CD4-positive, alpha-beta T cell (primary cell): ENCODE data around the gene PGF. TPM values are rescaled to one million over a fixed set of nuclear protein-coding genes. Genes with fewer than 3 reads are reported as not detected.

Experiments
- ATAC-seq: fragments of 200-7000 bp; cut with Tn5 transposase; one replicate; pipeline ENCODE4 v1.10.0; 2022; ENCODE audit warnings: mild to moderate bottlenecking; ENCODE audit not compliant: poor library complexity
- CTCF ChIA-PET: fragments of 350-600 bp; sonication (Branson Sonifier 250); formaldehyde crosslinking; loops from one replicate; lab custom pipeline; 2021; ENCODE audit warnings: antibody characterized with exemption, inconsistent platforms; lab: Charles Lee
- POLR2A ChIA-PET: fragments of 350-600 bp; sonication (Branson Sonifier 250); formaldehyde crosslinking; loops from one replicate; lab custom pipeline; 2021; ENCODE audit warnings: antibody characterized with exemption, inconsistent platforms; lab: Charles Lee
- DNase-seq, 14 experiments: peaks; one replicate each; pipeline ENCODE4 v3.0.0-alpha.2; 2013 to 2020; ENCODE audit warnings: mixed read lengths in 2 of 14
- H3K27ac ChIP-seq, 2 donors: one replicate each; pipeline versions ENCODE4 v1.5.1 to v1.7.0; 2013; ENCODE audit warnings: low read length in 2 of 2, low read depth in 1 of 2, mild to moderate bottlenecking in 1 of 2
- H3K27me3 ChIP-seq, 2 experiments: 1 replicate in 1 of 2; 2 replicates in 1 of 2; pipeline versions ENCODE4 v1.6.1 to v1.7.0; 2013; ENCODE audit warnings: low read length in 2 of 2, control low read depth in 1 of 2, mild to moderate bottlenecking in 1 of 2, moderate library complexity in 1 of 2; ENCODE audit not compliant: insufficient read depth in 2 of 2, control insufficient read depth in 1 of 2
- H3K36me3 ChIP-seq: one replicate; pipeline ENCODE4 v1.6.1; 2013; ENCODE audit warnings: low read length, control low read depth; ENCODE audit not compliant: insufficient read depth
- H3K4me1 ChIP-seq: one replicate; pipeline ENCODE4 v1.6.1; 2013; ENCODE audit warnings: low read length, control low read depth; ENCODE audit not compliant: insufficient read depth
- H3K4me3 ChIP-seq: one replicate; pipeline ENCODE4 v1.5.1; 2013; ENCODE audit warnings: mild to moderate bottlenecking, low read length, moderate library complexity
- H3K9me3 ChIP-seq, 2 experiments: 1 replicate in 1 of 2; 2 replicates in 1 of 2; pipeline versions ENCODE4 v1.6.1 to v1.7.0; 2013; ENCODE audit warnings: low read length in 2 of 2, mild to moderate bottlenecking in 2 of 2, control low read depth in 1 of 2, moderate library complexity in 1 of 2; ENCODE audit not compliant: control insufficient read depth in 1 of 2, insufficient read depth in 1 of 2
- H3K27ac Mint-ChIP-seq: one replicate; pipeline ENCODE4 v1.8.0; 2020; ENCODE audit warnings: mixed read lengths
- H3K27me3 Mint-ChIP-seq: one replicate; pipeline ENCODE4 v1.8.0; 2021; ENCODE audit warnings: mixed read lengths
- H3K36me3 Mint-ChIP-seq: one replicate; pipeline ENCODE4 v1.8.0; 2021; ENCODE audit warnings: low read depth, mixed read lengths
- H3K4me1 Mint-ChIP-seq: one replicate; pipeline ENCODE4 v1.8.0; 2021; ENCODE audit warnings: low read depth, mixed read lengths
- H3K4me3 Mint-ChIP-seq: one replicate; pipeline ENCODE4 v1.8.0; 2020; ENCODE audit warnings: mild to moderate bottlenecking, mixed read lengths
- H3K9me3 Mint-ChIP-seq: one replicate; pipeline ENCODE4 v1.8.0; 2020; ENCODE audit warnings: mixed read lengths
- CTCF ChIP-seq: fragments of 200-600 bp; IDR thresholded peaks from one replicate; pipeline ENCODE4 v1.8.0; 2022; ENCODE audit warnings: antibody characterized with exemption, mild to moderate bottlenecking
- intact Hi-C, 2 experiments: fragments of 100-400 bp; cut with DNase I in 1 of 2; cut with micrococcal nuclease in 1 of 2; formaldehyde crosslinking; loops; one replicate each; pipeline versions ENCODE4 v1.15.1 to v1.9.0; 2023 to 2025; cut with DNase I, micrococcal nuclease
- total RNA-seq, 174 experiments: library from RNA in 2 of 174; stranded (reverse) in 2 of 174; gene quantifications; one replicate each; pipeline ENCODE4 v1.2.3 and lab custom pipeline; 2021 to 2026

PGF gene
- total RNA-seq, 2 experiments from 2014 or later, result 0.11 TPM; not detected in 1

DNA sequence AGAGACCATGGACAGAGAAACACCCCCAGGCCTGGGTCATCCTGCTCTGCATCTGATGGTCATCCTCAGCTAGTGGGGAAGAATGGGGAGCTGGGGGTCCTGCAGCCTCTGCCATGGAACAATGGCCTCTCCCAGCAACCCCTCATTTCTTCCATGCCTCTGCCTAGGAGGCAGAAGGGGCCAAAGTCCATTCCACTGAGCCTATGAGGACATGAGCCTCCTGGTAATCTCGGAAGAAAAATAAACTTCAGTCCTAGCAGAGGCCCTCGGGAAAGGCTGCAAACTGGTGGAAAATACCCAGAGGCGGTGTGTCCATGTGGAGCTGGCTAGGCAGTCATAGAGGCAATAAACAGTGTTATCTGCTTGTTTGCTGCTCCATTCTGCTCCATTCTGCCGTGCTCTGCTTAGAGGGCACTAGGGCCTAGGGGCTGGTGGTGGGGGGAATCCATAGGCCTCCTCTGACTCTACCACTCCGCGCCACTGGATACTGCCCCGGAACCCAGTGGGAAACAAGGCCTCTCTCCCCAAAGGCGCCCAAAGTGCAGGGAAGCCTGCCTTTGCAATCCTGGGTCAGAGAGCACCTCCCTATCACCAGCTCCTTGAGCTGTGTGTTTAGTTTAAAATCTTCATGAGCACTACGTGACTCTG lies 4.5 kb downstream of the PGF start:
- no peak overlapping the region for H3K4me3 ChIP-seq
- Mint-ChIP-seq H3K4me3 (no peak overlapping the region), H3K27ac (no peak overlapping the region), H3K4me1 (peaks cover 8% of the 10 kb centered on the region), H3K36me3 (no peaks in the 10 kb centered on the region), H3K9me3 (no peaks in the 10 kb centered on the region), H3K27me3 (peaks cover 19% of the 10 kb centered on the region)
- no peak for TF ChIP-seq CTCF
- H3K36me3 ChIP-seq, result no peaks in the 10 kb centered on the region
- POLR2A ChIA-PET, result no interaction called here
- CTCF ChIA-PET, result no interaction called here
- DNase-seq (no peak), ATAC-seq (no peak)
- H3K4me1 ChIP-seq, result peaks cover 24% of the 10 kb centered on the region
- peaks cover 0 to 5% of the 10 kb centered on the region in 2 experiments for H3K9me3 ChIP-seq
- H3K27ac ChIP-seq, result no peak overlapping the region
- H3K27me3 ChIP-seq, result peaks cover 8 to 21% of the 10 kb centered on the region in 2 experiments
- intact Hi-C loops, result no loop called here

DNA sequence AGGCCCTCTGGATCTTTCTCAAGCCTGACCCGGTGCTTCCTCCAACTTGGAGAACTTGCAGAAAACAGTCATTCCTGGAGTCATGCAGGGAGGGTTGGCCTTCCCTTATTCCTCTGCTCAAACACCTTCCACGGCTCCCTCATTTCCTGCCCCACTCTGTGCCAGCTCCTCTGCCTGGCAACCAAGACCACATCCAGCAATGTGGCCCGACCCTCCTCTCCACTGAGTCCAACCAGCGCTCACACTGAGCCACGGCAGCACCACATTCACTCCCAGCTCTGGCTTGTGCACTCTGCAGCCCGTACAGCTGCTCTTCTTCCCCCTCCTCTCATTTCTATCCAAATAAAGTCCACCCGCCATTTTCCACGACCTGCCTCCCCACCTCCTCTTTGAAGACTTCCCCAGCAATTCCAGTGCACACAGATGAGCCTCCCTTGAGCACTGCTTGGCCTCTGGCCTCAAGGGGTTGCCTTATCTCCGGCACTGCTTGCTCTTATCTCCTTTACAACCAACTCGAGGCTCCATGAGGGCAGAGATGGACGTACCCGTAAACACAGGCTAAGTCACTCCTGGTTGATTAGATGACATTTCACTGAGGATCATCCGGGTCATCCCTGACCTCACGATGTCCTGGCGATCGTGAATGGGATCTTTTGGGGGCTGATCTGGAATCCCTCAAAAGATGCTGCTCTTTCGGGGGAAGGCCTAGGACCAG lies 5.4 kb downstream of the PGF start:
- TF ChIP-seq CTCF, result no peak
- H3K27me3 Mint-ChIP-seq, result peaks cover 19% of the 10 kb centered on the region
- CTCF ChIA-PET, result no interaction called here
- DNase-seq (no peak), ATAC-seq (no peak)
- Histone ChIP-seq H3K9me3 (peaks cover 0 to 2% of the 10 kb centered on the region in 2 experiments), H3K4me1 (peaks cover 19% of the 10 kb centered on the region), H3K36me3 (no peaks in the 10 kb centered on the region), H3K4me3 (no peak overlapping the region), H3K27ac (no peak overlapping the region), H3K27me3 (peaks cover 8 to 16% of the 10 kb centered on the region in 2 experiments)
- H3K9me3 Mint-ChIP-seq, result no peaks in the 10 kb centered on the region
- no peak overlapping the region for H3K4me3 Mint-ChIP-seq
- H3K27ac Mint-ChIP-seq, result no peak overlapping the region
- no peaks in the 10 kb centered on the region for H3K36me3 Mint-ChIP-seq
- intact Hi-C loops, result loop anchor here (5.0 kb wide), 3 partner anchors 52 to 352 kb away; partner anchors contain the start of gene EIF2B2 (in 1 of the 2)
- POLR2A ChIA-PET, result no interaction called here
- peaks cover 8% of the 10 kb centered on the region for H3K4me1 Mint-ChIP-seq

DNA sequence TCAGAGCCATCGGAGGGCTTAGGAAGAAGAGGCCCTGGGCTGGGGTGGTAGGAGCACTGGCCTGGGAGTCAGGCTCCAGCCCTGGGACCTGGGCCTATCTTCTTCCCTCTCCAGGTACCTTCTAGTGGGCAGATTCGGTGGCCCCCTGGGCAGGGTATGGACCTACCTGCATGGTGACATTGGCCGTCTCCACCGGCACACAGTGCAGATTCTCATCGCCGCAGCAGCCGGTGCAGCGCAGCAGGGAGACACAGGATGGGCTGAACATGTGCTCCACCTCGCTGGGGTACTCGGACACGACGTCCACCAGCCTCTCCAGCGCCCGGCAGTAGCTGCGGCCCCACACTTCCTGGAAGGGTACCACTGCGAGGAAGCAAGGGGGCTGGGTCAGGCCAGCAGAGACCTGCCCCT lies 6.2 kb downstream of the PGF start:
- Mint-ChIP-seq H3K4me3 (no peak overlapping the region), H3K4me1 (peaks cover 8% of the 10 kb centered on the region), H3K27ac (no peak overlapping the region), H3K36me3 (no peaks in the 10 kb centered on the region), H3K27me3 (peaks cover 19% of the 10 kb centered on the region), H3K9me3 (no peaks in the 10 kb centered on the region)
- DNase-seq (no peak), ATAC-seq (no peak)
- H3K4me3 ChIP-seq, result no peak overlapping the region
- no peaks in the 10 kb centered on the region for H3K9me3 ChIP-seq
- peaks cover 12% of the 10 kb centered on the region for H3K4me1 ChIP-seq
- no peak overlapping the region for H3K27ac ChIP-seq
- ChIA-PET CTCF (no interaction called here), POLR2A (no interaction called here)
- no peaks in the 10 kb centered on the region for H3K36me3 ChIP-seq
- intact Hi-C loops, result loop anchor here (5.0 kb wide), 3 partner anchors 53 to 353 kb away; partner anchors contain the start of gene EIF2B2 (in 1 of the 2)
- H3K27me3 ChIP-seq, result peaks cover 7 to 9% of the 10 kb centered on the region in 2 experiments
- no peak for TF ChIP-seq CTCF
